ENCODE measurements around the gene LHX6.
A peak's percentile ranks its signal among the peaks of the same experiment; 100 is the strongest.

The LHX6 gene

DNA sequence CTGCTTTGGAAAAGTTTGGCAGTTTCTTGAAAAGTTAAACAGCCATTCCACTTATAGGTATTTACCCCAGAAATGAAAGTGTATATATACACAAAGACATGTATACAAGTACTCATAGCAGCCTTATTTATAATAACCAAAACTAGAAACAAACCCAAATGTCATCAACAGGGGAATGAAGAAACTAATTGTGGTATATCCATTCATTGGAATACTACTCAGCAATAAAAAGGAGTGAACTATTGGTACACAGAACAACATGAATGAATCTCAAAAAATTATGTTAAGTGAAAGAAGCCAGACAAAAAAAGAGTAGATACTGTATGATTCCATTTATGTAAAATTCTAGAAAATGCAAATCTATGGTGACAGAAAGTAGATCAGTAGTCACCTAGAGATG lies 66.3 kb downstream of the LHX6 start:
- no peak for DNase-seq (ENCODE audit: low spot score)
- TF ChIP-seq, protein P1, sequence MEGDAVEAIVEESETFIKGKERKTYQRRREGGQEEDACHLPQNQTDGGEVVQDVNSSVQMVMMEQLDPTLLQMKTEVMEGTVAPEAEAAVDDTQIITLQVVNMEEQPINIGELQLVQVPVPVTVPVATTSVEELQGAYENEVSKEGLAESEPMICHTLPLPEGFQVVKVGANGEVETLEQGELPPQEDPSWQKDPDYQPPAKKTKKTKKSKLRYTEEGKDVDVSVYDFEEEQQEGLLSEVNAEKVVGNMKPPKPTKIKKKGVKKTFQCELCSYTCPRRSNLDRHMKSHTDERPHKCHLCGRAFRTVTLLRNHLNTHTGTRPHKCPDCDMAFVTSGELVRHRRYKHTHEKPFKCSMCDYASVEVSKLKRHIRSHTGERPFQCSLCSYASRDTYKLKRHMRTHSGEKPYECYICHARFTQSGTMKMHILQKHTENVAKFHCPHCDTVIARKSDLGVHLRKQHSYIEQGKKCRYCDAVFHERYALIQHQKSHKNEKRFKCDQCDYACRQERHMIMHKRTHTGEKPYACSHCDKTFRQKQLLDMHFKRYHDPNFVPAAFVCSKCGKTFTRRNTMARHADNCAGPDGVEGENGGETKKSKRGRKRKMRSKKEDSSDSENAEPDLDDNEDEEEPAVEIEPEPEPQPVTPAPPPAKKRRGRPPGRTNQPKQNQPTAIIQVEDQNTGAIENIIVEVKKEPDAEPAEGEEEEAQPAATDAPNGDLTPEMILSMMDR (IDR thresholded peaks at IDR 0.05; ENCODE audit: extremely low read depth, missing control alignments) = no peak

DNA sequence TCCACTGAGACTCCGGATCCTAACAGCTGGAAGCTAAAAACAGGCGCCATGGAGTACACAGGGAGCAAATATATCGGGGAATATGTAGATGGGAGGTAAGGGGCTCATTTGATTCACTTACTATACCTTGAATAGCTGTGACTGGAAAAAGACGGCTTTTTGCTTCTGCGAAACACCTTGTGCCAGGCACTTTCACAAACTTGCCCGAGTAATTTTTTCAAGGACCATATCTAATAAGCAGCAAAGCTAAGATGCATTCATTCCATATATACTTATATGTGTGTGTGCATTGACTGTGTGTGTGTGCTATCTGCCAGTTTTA lies 68.9 kb downstream of the LHX6 start:
- TF ChIP-seq, protein P1 (IDR thresholded peaks at IDR 0.05; ENCODE audit: extremely low read depth, missing control alignments) = no peak
- no peak for DNase-seq (ENCODE audit: low spot score)

DNA sequence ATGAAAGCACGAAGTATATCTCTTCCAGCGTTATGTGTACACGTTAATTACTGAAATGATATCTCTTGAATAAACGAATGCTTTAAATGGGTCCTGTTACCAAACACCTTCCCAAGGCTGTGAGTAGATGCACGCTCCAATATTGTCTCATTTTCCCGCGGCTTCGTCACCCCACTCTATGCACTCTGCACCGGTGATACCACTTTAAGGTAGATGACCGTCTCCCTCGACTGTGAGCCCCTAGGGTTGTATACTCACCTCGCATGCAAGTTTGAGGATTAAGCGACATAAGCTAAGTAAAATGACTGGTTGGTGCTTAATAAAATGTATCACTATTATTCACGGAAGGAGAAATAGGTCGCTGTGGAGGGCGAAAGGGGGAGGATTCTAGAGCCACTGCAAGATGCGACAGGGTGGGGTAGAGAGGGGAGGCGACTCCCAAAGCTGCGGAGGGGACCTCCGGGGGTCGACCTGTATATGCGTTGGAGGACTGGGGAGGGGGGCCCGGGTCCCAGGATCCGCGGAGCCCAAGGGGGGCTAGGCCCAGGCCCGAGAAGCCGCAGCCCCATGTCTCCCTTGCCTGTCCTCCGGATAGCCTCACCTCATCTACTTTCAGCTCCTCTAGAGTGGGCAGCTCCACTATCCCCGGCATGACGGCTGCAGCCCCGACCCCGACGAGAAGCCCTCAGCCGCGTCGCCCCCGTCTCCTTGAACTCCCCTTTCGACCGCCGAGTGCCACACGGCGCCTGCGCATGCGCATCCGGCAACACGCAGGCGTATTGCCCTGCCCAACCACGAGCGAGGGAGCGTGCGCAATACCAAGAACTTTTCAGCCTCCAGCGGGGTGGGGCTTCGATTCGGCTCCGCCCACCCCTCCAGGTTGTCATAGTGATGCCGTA lies 69.5 kb downstream of the LHX6 start, which contains the start of the genes MORN5 and NDUFA8:
TSS of gene MORN5 (plus strand) at position 883 of the 899 bp plus-strand sequence. CDS start 65 bp downstream, outside the sequence.
TSS of gene NDUFA8 (minus strand) at position 754 of the 899 bp plus-strand sequence. CDS start at position 652, 102 bp downstream.
- TF ChIP-seq, protein P1 (IDR thresholded peaks at IDR 0.05; ENCODE audit: extremely low read depth, missing control alignments) = no peak
- peak; percentile 96 for DNase-seq (ENCODE audit: low spot score)

DNA sequence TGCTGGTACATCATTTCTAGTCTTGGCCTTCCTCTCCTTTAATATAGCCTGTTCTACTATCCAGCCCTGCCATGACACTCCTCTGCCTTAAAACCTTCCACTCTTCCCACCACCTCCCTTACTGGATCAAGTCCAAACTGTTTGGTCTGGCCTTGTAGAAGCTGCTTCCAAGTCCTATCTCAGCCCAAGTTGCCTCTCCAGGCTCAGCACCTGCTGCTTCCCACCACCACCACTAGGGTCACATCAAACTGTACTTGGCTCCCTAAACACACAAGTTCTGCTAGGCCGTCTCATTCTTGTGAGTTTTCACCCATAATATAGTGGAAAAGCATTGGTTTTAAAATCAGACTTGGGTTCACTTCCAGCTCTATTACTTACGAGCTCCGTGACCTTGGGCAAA lies 70.6 kb downstream of the LHX6 start:
- TF ChIP-seq, protein P1 (IDR thresholded peaks at IDR 0.05; ENCODE audit: extremely low read depth, missing control alignments) = peak; percentile 36
- DNase-seq (ENCODE audit: low spot score) = peak; percentile 33

DNA sequence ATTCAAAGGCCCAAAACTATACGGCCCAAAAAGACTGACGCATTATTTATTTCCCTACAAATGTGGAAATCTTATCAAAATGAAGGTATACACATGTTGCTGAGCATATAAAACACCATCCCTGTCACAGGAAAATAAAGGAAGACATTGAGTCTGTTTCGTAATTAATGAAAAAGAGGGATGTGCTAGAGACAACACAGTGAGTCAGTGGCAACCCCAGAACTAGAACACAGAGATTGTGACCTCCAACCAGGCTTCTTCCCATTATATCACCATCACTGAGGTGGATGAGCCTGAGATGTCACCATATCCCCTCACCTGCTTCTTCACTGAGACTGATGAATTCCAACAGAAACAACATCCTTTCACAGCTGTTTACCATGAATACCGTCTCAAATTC lies 73.0 kb downstream of the LHX6 start:
- DNase-seq (ENCODE audit: low spot score) = no peak
- TF ChIP-seq, protein P1 (IDR thresholded peaks at IDR 0.05; ENCODE audit: extremely low read depth, missing control alignments) = no peak
